22Rv1 (cell line): ENCODE measurements around the gene C5orf58.

ENCODE experiments used
- ZFX ChIP-seq: fragments of 450-650 bp; IDR thresholded peaks from 2 replicates; pipeline ENCODE4 v1.6.1; 2017; ENCODE audit warnings: antibody characterized with exemption, borderline replicate concordance
- TF ChIP-seq, protein P1 (sequence below): fragments of 450-650 bp; IDR thresholded peaks from 2 replicates; pipeline ENCODE4 v1.5.1; 2017; ENCODE audit warnings: mild to moderate bottlenecking

DNA sequence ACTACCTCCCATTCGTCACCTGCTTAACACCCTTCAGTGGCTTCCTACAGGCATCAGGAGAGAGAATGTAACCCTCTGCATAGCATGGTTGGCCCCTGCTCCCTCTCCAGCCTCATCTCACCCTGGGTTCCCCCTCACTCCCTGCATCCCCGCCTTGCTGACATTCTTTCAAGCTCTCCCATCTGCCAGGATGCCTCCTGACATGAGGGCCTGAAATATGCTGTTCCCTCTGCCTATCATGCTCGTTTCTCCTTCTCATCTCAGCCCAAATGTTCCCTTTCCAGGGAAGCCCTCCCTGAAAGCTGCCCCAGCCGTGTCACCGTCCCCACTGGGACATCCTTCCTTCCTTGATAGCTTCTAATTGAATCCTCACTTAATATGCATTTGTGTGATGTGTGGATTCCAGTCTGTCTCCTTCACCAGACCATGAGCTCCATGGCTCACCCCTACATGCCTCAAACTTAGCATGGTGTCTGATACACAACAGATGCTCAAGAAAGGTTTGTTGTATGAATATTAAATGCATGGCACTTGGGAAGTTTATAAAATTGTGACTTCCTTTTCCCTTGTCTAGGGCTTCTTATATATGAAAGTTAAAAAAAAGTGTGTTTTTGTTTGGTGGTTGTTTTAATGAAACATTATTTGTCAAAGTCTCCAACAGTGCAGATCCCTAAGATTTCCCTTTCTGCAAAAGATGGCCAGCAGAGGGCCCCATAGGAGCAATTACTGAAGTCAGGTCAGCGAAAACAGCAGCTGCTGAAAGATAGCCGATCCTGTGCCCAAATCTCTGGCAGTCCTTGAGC lies 7.3 kb upstream of the C5orf58 start:
- TF ChIP-seq, protein P1, sequence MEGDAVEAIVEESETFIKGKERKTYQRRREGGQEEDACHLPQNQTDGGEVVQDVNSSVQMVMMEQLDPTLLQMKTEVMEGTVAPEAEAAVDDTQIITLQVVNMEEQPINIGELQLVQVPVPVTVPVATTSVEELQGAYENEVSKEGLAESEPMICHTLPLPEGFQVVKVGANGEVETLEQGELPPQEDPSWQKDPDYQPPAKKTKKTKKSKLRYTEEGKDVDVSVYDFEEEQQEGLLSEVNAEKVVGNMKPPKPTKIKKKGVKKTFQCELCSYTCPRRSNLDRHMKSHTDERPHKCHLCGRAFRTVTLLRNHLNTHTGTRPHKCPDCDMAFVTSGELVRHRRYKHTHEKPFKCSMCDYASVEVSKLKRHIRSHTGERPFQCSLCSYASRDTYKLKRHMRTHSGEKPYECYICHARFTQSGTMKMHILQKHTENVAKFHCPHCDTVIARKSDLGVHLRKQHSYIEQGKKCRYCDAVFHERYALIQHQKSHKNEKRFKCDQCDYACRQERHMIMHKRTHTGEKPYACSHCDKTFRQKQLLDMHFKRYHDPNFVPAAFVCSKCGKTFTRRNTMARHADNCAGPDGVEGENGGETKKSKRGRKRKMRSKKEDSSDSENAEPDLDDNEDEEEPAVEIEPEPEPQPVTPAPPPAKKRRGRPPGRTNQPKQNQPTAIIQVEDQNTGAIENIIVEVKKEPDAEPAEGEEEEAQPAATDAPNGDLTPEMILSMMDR: peak; percentile 86
- no peak for TF ChIP-seq ZFX
